Measurements from ENCODE around the gene IL15RA.
"Not testable (repeated sequence)": the region's sequence is repeated elsewhere in the genome, so short reads cannot be mapped to it uniquely, and the experiment has no call there.

Gene IL15RA

GRCh38 chr10:5924889-5925288, 52.5 kb downstream of the IL15RA start:
- DNase-seq (ENCODE audit: low spot score), result no peak

GRCh38 chr10:5921746-5922145, 55.6 kb downstream of the IL15RA start:
- DNase-seq (ENCODE audit: low spot score), result no peak

GRCh38 chr10:5919568-5919967, 57.8 kb downstream of the IL15RA start:
- no peak for DNase-seq (ENCODE audit: low spot score)

- no peak for DNase-seq (ENCODE audit: low spot score)
These were observed 58.6 kb downstream of the IL15RA start for GRCh38 chr10:5918763-5919162.

GRCh38 chr10:5917305-5917704, 60.0 kb downstream of the IL15RA start:
- DNase-seq (ENCODE audit: low spot score), result no peak

- no peak for DNase-seq (ENCODE audit: low spot score)
These were observed 61.9 kb downstream of the IL15RA start for GRCh38 chr10:5915451-5915850.

GRCh38 chr10:5913736-5914135, 63.6 kb downstream of the IL15RA start:
- DNase-seq (ENCODE audit: low spot score), result no peak

GRCh38 chr10:5911670-5912069, 65.7 kb downstream of the IL15RA start:
- no peak for DNase-seq (ENCODE audit: low spot score)

GRCh38 chr10:5910323-5911100, 66.8 kb downstream of the IL15RA start:
- no peak for DNase-seq (ENCODE audit: low spot score)

GRCh38 chr10:5908676-5909075, 68.7 kb downstream of the IL15RA start:
- DNase-seq (ENCODE audit: low spot score), result not testable (repeated sequence)

- no peak for DNase-seq (ENCODE audit: low spot score)
These were observed 70.7 kb downstream of the IL15RA start for GRCh38 chr10:5906651-5907050.

GRCh38 chr10:5905854-5906507, 71.4 kb downstream of the IL15RA start:
- DNase-seq (ENCODE audit: low spot score), result no peak

GRCh38 chr10:5904227-5904626, 73.1 kb downstream of the IL15RA start:
- no peak for DNase-seq (ENCODE audit: low spot score)

GRCh38 chr10:5903563-5903962, 73.8 kb downstream of the IL15RA start:
- DNase-seq (ENCODE audit: low spot score), result no peak

- DNase-seq (ENCODE audit: low spot score), result no peak
These were observed 74.7 kb downstream of the IL15RA start for GRCh38 chr10:5902511-5903274.
